Lower leg skin (tissue), 3 donors: ENCODE data around the gene ERCC4.

Source experiments
- CTCF ChIP-seq, 3 donors: fragments of 450-650 bp; IDR thresholded peaks; one replicate each; pipeline ENCODE4 v1.5.1; 2016; ENCODE audit warnings: antibody characterized with exemption in 3 of 3, mild to moderate bottlenecking in 3 of 3, moderate library complexity in 2 of 3
- POLR2A ChIP-seq, 2 donors: fragments of 450-650 bp; IDR thresholded peaks; one replicate each; pipeline ENCODE4 v1.6.1; 2016 to 2017; ENCODE audit warnings: antibody characterized with exemption in 2 of 2, mild to moderate bottlenecking in 1 of 2, moderate library complexity in 1 of 2

DNA sequence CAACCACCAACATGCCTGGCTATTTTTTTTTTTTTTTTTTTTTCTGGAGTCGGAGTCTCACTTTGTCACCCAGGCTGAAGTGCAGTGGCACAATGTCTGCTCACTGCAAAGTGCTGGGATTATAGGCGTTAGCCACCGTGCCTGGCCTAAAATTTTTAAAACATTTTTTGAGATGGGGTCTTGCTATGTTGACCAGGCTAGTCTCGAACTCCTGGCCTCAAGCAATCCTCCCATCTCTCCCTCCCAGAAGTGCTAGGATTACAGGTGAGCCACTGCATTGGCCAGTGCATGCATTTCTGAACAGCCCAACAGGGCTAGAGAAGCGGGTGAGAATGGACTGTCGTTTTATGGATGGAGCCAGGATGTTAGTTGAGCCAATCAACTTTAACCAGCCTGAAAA lies 72.4 kb downstream of the ERCC4 start:
- TF ChIP-seq CTCF (IDR thresholded peaks at IDR 0.05), result no peak
- no peak for TF ChIP-seq POLR2A (IDR thresholded peaks at IDR 0.05)
